GM23338 (cell line): ENCODE results near the gene PAXX. TPM values are rescaled to one million over a fixed set of nuclear protein-coding genes. Genes with fewer than 3 reads are reported as not detected.

Experiments
- ATAC-seq: fragments of 200-7000 bp; cut with Tn5 transposase; 3 replicates; pipeline ENCODE4 v1.9.1; 2020
- DNase-seq: peaks from one replicate; pipeline ENCODE4 v3.0.0-alpha.2; 2015; ENCODE audit warnings: low spot score
- H2AFZ ChIP-seq: fragments of 200-600 bp; sonication (generic); 2 replicates; pipeline ENCODE4 v1.8.0; 2016; ENCODE audit warnings: antibody characterized with exemption, mild to moderate bottlenecking, moderate library complexity
- H3F3A ChIP-seq: fragments of 200-600 bp; sonication (generic); replicated peaks from 2 replicates; pipeline ENCODE4 v1.8.0; 2017; ENCODE audit warnings: antibody characterized with exemption, mixed run types, low read depth
- H3K27ac ChIP-seq: fragments of 200-600 bp; sonication (generic); 2 replicates; pipeline ENCODE4 v1.6.1; 2016; ENCODE audit warnings: low read depth
- H3K27me3 ChIP-seq: fragments of 200-600 bp; sonication (generic); 2 replicates; pipeline ENCODE4 v1.8.0; 2016; ENCODE audit warnings: mild to moderate bottlenecking, mixed run types, moderate library complexity; ENCODE audit not compliant: insufficient read depth
- H3K36me3 ChIP-seq: fragments of 200-600 bp; sonication (generic); 2 replicates; pipeline ENCODE4 v1.8.0; 2016; ENCODE audit warnings: mild to moderate bottlenecking; ENCODE audit not compliant: insufficient read depth
- H3K4me1 ChIP-seq: fragments of 200-600 bp; sonication (generic); 2 replicates; pipeline ENCODE4 v1.8.0; 2016; ENCODE audit warnings: mild to moderate bottlenecking, moderate library complexity; ENCODE audit not compliant: insufficient read depth
- H3K4me2 ChIP-seq: fragments of 200-600 bp; sonication (generic); 2 replicates; pipeline ENCODE4 v1.7.1; 2017; ENCODE audit warnings: mixed run types
- H3K4me3 ChIP-seq: fragments of 200-600 bp; sonication (generic); 2 replicates; pipeline ENCODE4 v1.6.1; 2016; ENCODE audit warnings: mixed run types
- H3K79me2 ChIP-seq: fragments of 200-600 bp; sonication (generic); replicated peaks from 2 replicates; pipeline ENCODE4 v1.8.0; 2017; ENCODE audit warnings: mild to moderate bottlenecking; ENCODE audit not compliant: insufficient read depth
- H3K9me2 ChIP-seq: fragments of 200-600 bp; sonication (generic); 2 replicates; pipeline ENCODE4 v1.8.0; 2017; ENCODE audit not compliant: insufficient read depth
- H4K20me1 ChIP-seq: fragments of 200-600 bp; sonication (generic); replicated peaks from 2 replicates; pipeline ENCODE4 v1.8.0; 2017; ENCODE audit warnings: mild to moderate bottlenecking; ENCODE audit not compliant: insufficient read depth
- H3K27ac Mint-ChIP-seq: 2 replicates; pipeline ENCODE4 v1.8.0; 2020; ENCODE audit warnings: inconsistent platforms, mild to moderate bottlenecking, moderate library complexity, mixed read lengths
- H3K27me3 Mint-ChIP-seq: 3 replicates; pipeline ENCODE4 v1.8.0; 2022; ENCODE audit warnings: low read depth, mild to moderate bottlenecking, moderate library complexity, mixed read lengths, inconsistent platforms; ENCODE audit not compliant: insufficient read depth, poor library complexity
- H3K36me3 Mint-ChIP-seq: 3 replicates; pipeline ENCODE4 v1.8.0; 2021; ENCODE audit warnings: low read depth, mild to moderate bottlenecking, inconsistent platforms, moderate library complexity, mixed read lengths
- H3K4me1 Mint-ChIP-seq: 3 replicates; pipeline ENCODE4 v1.8.0; 2020; ENCODE audit warnings: mild to moderate bottlenecking, inconsistent platforms, mixed read lengths
- H3K4me3 Mint-ChIP-seq: 3 replicates; pipeline ENCODE4 v1.8.0; 2021; ENCODE audit warnings: moderate library complexity, mild to moderate bottlenecking, inconsistent platforms, mixed read lengths
- H3K9me3 Mint-ChIP-seq: 3 replicates; pipeline ENCODE4 v1.8.0; 2020; ENCODE audit warnings: moderate library complexity, mild to moderate bottlenecking, inconsistent platforms, mixed read lengths
- CREB1 ChIP-seq: fragments of 250-450 bp; sonication (Bioruptor Pico); IDR thresholded peaks from 2 replicates; pipeline ENCODE4 v1.5.0; 2020; ENCODE audit warnings: low read depth, mild to moderate bottlenecking, moderate library complexity
- CTCF ChIP-seq, 2 experiments: fragments of 200-600 bp in 1 of 2; sonication (generic) in 1 of 2; conservative IDR thresholded peaks; 2 replicates each; pipeline versions ENCODE4 v1.5.1 to v1.6.1; 2016 to 2017; ENCODE audit warnings: antibody characterized with exemption in 2 of 2, low read depth in 2 of 2, mild to moderate bottlenecking in 2 of 2, moderate library complexity in 1 of 2
- ETS1 ChIP-seq: IDR thresholded peaks from 2 replicates; pipeline ENCODE4 v1.6.1; 2016; ENCODE audit warnings: antibody characterized with exemption
- EZH2 ChIP-seq: fragments of 200-600 bp; sonication (generic); IDR thresholded peaks from one replicate; pipeline ENCODE4 v1.8.0; 2017; ENCODE audit warnings: antibody characterized with exemption, mild to moderate bottlenecking, low read depth; ENCODE audit not compliant: unreplicated experiment
- EZH2phosphoT487 ChIP-seq: fragments of 200-600 bp; sonication (generic); IDR thresholded peaks from one replicate; pipeline ENCODE4 v1.8.1; 2018; ENCODE audit warnings: antibody characterized with exemption; ENCODE audit not compliant: unreplicated experiment
- JUNB ChIP-seq: IDR thresholded peaks from one replicate; pipeline ENCODE4 v1.6.1; 2016; ENCODE audit warnings: antibody characterized with exemption; ENCODE audit not compliant: unreplicated experiment
- NANOG ChIP-seq: IDR thresholded peaks from 2 replicates; pipeline ENCODE4 v1.6.1; 2016; ENCODE audit warnings: antibody characterized with exemption, borderline replicate concordance
- POLR2AphosphoS5 ChIP-seq: IDR thresholded peaks from 2 replicates; pipeline ENCODE4 v1.6.1; 2016; ENCODE audit warnings: antibody characterized with exemption, low read depth
- REST ChIP-seq: IDR thresholded peaks from one replicate; pipeline ENCODE4 v1.6.1; 2018; ENCODE audit warnings: antibody characterized with exemption; ENCODE audit not compliant: unreplicated experiment
- STAT1 ChIP-seq: IDR thresholded peaks from one replicate; pipeline ENCODE4 v1.6.1; 2016; ENCODE audit warnings: antibody characterized with exemption; ENCODE audit not compliant: unreplicated experiment
- ZNF114 ChIP-seq: fragments of 250-450 bp; sonication (Bioruptor Pico); IDR thresholded peaks from 2 replicates; pipeline ENCODE4 v1.5.0; 2020; ENCODE audit warnings: mild to moderate bottlenecking, moderate library complexity
- ZNF331 ChIP-seq: fragments of 250-450 bp; sonication (Bioruptor Pico); IDR thresholded peaks from 2 replicates; pipeline ENCODE4 v1.5.0; 2020; ENCODE audit warnings: low read depth, mild to moderate bottlenecking, moderate library complexity
- polyA plus RNA-seq: library from polyadenylated mRNA; unstranded; fragments of >200 nt; fragmentation: Nextera tagmentation; extraction: Ambion mirVana; gene quantifications from 2 replicates; pipeline ENCODE4 v1.2.1, GENCODE V29; 2016
- total RNA-seq: library from RNA; depleted of rRNA; stranded (reverse); fragments of >200 nt; shearing (Covaris generic); gene quantifications from 2 replicates; pipeline ENCODE4 v1.2.3, GENCODE V29; 2014

The PAXX gene
- total and polyA plus RNA-seq, 2 experiments from 2014 or later: 71.5 to 86.0 TPM

- Mint-ChIP-seq H3K36me3 (no peaks in the 10 kb centered on the region; the same call in 2 of the 3 replicates), H3K27me3 (peaks cover 4% of the 10 kb centered on the region), H3K4me3 (no peak overlapping the region), H3K27ac (no peak overlapping the region), H3K9me3 (peaks cover 4% of the 10 kb centered on the region; the same call in 2 of the 3 replicates), H3K4me1 (peaks cover 3% of the 10 kb centered on the region; the same call in 2 of the 3 replicates)
- Histone ChIP-seq H3K4me2 (no peak overlapping the region), H3K4me3 (no peak overlapping the region), H3K36me3 (no peaks in the 10 kb centered on the region), H2AFZ (no peak overlapping the region), H4K20me1 (no peaks in the 10 kb centered on the region), H3K79me2 (no peaks in the 10 kb centered on the region), H3F3A (no peaks in the 10 kb centered on the region; the same call in 1 of the 2 replicates), H3K27ac (no peak overlapping the region), H3K4me1 (peaks cover 5% of the 10 kb centered on the region), H3K9me2 (0 out of 2 replicates have a peak, but pooled peaks cover 6% of the 10 kb centered on the region), H3K27me3 (no peaks in the 10 kb centered on the region)
- TF ChIP-seq POLR2AphosphoS5 (no peak), STAT1 (no peak), JUNB (no peak), ZNF114 (no peak), CREB1 (CRISPR knock-in tag) (no peak), CTCF (conservative IDR thresholded peaks at IDR 0.05; ENCODE audit: low read depth in 2 of 2) (no peak), NANOG (no peak), ZNF331 (CRISPR knock-in tag) (no peak)
- ATAC-seq (no peak), DNase-seq (peak; percentile 45)
Observed at GRCh38 chr9:136952876-136953770, 39.1 kb upstream of the PAXX start.

- Histone ChIP-seq H3K36me3 (no peaks in the 10 kb centered on the region), H3K79me2 (no peaks in the 10 kb centered on the region), H3K4me2 (no peak overlapping the region), H3K9me2 (0 out of 2 replicates have a peak, but pooled peaks cover 6% of the 10 kb centered on the region), H2AFZ (no peak overlapping the region), H4K20me1 (no peaks in the 10 kb centered on the region), H3K27me3 (no peaks in the 10 kb centered on the region), H3K4me1 (no peaks in the 10 kb centered on the region; the same call in 1 of the 2 replicates), H3K4me3 (no peak overlapping the region), H3F3A (no peaks in the 10 kb centered on the region), H3K27ac (no peak overlapping the region)
- DNase-seq (no peak), ATAC-seq (no peak)
- no peak overlapping the region for H3K4me3 Mint-ChIP-seq
- peaks cover 7% of the 10 kb centered on the region for H3K27me3 Mint-ChIP-seq
- H3K9me3 Mint-ChIP-seq: peaks cover 4% of the 10 kb centered on the region; the same call in 2 of the 3 replicates
- TF ChIP-seq POLR2AphosphoS5 (no peak), EZH2phosphoT487 (no peak), CREB1 (CRISPR knock-in tag) (no peak), ZNF331 (CRISPR knock-in tag) (no peak), NANOG (no peak), CTCF (conservative IDR thresholded peaks at IDR 0.05; ENCODE audit: low read depth in 2 of 2) (no peak), ETS1 (no peak), EZH2 (no peak), REST (no peak), STAT1 (no peak), ZNF114 (no peak), JUNB (no peak)
- H3K36me3 Mint-ChIP-seq: no peaks in the 10 kb centered on the region; the same call in 2 of the 3 replicates
- H3K4me1 Mint-ChIP-seq: no peaks in the 10 kb centered on the region; the same call in 2 of the 3 replicates
- H3K27ac Mint-ChIP-seq: no peak overlapping the region
Observed at GRCh38 chr9:136953771-136954269, 38.4 kb upstream of the PAXX start.
